Breast epithelium (tissue), 3 donors: ENCODE data around the gene ATP7A.

Source experiments
- POLR2A ChIP-seq: fragments of 450-650 bp; IDR thresholded peaks from one replicate; pipeline ENCODE4 v1.6.1; 2016; ENCODE audit warnings: antibody characterized with exemption, mild to moderate bottlenecking, moderate library complexity
- POLR2AphosphoS5 ChIP-seq, 3 donors: sonication (generic); formaldehyde crosslinking; IDR thresholded peaks; one replicate each; pipeline ENCODE4 v1.6.1; 2017; ENCODE audit warnings: antibody characterized with exemption in 3 of 3
- TF ChIP-seq, protein P1 (sequence below), 3 donors: fragments of 450-650 bp; IDR thresholded peaks; one replicate each; pipeline ENCODE4 v1.5.1; 2016 to 2017; ENCODE audit warnings: antibody characterized with exemption in 3 of 3, mild to moderate bottlenecking in 3 of 3, moderate library complexity in 3 of 3

DNA sequence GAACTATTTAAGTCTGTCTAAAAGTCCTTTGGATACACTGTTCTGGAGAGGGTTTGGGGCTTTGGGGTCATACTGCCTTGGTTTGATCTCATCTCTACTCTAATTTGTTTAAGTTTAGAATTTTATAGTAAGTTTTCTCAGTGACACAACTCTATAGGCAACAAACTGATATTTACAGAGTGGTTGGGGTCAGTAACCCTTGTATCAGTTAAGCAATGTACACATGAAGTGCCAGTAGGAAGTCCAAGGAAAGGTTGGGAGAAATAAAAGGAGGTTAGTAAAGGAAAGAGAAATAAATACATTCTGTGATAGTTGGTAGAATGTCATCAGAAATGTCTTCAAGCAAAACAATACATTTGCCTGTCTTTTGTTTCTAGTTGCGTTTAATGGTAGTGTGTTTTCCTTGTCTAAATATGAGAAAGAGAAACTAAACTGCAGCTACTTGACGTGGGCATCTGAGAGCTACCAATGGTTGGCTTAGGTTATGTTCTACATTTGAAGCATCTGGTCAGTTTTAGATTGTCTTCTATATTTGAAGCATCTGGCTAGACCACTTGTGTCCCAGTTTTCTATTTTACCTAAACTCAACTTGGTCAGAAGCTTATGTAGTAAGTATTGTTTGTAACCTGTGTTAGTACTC, 6.9 kb downstream of the ATP7A start:
- TF ChIP-seq, protein P1, sequence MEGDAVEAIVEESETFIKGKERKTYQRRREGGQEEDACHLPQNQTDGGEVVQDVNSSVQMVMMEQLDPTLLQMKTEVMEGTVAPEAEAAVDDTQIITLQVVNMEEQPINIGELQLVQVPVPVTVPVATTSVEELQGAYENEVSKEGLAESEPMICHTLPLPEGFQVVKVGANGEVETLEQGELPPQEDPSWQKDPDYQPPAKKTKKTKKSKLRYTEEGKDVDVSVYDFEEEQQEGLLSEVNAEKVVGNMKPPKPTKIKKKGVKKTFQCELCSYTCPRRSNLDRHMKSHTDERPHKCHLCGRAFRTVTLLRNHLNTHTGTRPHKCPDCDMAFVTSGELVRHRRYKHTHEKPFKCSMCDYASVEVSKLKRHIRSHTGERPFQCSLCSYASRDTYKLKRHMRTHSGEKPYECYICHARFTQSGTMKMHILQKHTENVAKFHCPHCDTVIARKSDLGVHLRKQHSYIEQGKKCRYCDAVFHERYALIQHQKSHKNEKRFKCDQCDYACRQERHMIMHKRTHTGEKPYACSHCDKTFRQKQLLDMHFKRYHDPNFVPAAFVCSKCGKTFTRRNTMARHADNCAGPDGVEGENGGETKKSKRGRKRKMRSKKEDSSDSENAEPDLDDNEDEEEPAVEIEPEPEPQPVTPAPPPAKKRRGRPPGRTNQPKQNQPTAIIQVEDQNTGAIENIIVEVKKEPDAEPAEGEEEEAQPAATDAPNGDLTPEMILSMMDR (IDR thresholded peaks at IDR 0.05) = no peak
- no peak for TF ChIP-seq POLR2AphosphoS5 (IDR thresholded peaks at IDR 0.05)
- TF ChIP-seq POLR2A = no peak
